ENCODE data around the gene BCLAF3.

BCLAF3 gene

GRCh38 chrX:19956306-19956705, 34.6 kb downstream of the BCLAF3 start:
- Histone ChIP-seq H3K4me2 (ENCODE audit: insufficient read depth, low read length, poor library complexity, severe bottlenecking) (no peak overlapping the region), H4K8ac (ENCODE audit: low read depth, low read length) (no peak overlapping the region), H2AFZ (ENCODE audit: low read length) (no peak overlapping the region), H3K4ac (ENCODE audit: low read length) (no peak overlapping the region), H2BK120ac (ENCODE audit: low read depth, low read length) (no peak overlapping the region), H3K18ac (ENCODE audit: low read length) (no peak overlapping the region), H3K9ac (ENCODE audit: low read depth, low read length, poor library complexity) (no peak overlapping the region), H3K9me3 (replicated peaks in 1 of 2; ENCODE audit: control insufficient read depth in 2 of 2, insufficient read depth in 1 of 2, low read depth in 1 of 2, low read length in 2 of 2) (no peaks in the 10 kb centered on the region), H3K27me3 (ENCODE audit: control insufficient read depth in 3 of 3, insufficient read depth in 3 of 3, low read depth in 1 of 3, low read length in 3 of 3) (no peaks in the 10 kb centered on the region), H3K36me3 (replicated peaks in 1 of 2; ENCODE audit: control insufficient read depth in 2 of 2, insufficient read depth in 2 of 2, low read length in 2 of 2) (peaks cover 0 to 18% of the 10 kb centered on the region in 2 donors), H3K4me3 (ENCODE audit: low read length in 2 of 2) (no peak overlapping the region), H2AK5ac (ENCODE audit: low read depth, low read length) (no peak overlapping the region), H2BK12ac (ENCODE audit: low read length) (no peak overlapping the region), H3K23ac (ENCODE audit: low read depth, low read length, poor library complexity) (no peak overlapping the region), H3K27ac (replicated peaks; ENCODE audit: low read length) (no peak overlapping the region), H2BK15ac (ENCODE audit: low read length) (no peak overlapping the region), H3K14ac (ENCODE audit: low read length) (no peak overlapping the region), H3K4me1 (ENCODE audit: control insufficient read depth in 2 of 2, insufficient read depth in 1 of 2, low read depth in 1 of 2, low read length in 2 of 2) (no peaks in the 10 kb centered on the region), H4K91ac (ENCODE audit: low read depth, low read length, poor library complexity) (no peak overlapping the region), H3K79me1 (ENCODE audit: low read depth, low read length) (no peaks in the 10 kb centered on the region), H2BK5ac (ENCODE audit: low read length) (no peak overlapping the region)
- no peak for DNase-seq (ENCODE audit: low spot score)

GRCh38 chrX:19955306-19955705, 35.6 kb downstream of the BCLAF3 start:
- Histone ChIP-seq H3K4me3 (ENCODE audit: low read length in 2 of 2) (no peak overlapping the region), H3K4me2 (ENCODE audit: insufficient read depth, low read length, poor library complexity, severe bottlenecking) (no peak overlapping the region), H3K4me1 (ENCODE audit: control insufficient read depth in 2 of 2, insufficient read depth in 1 of 2, low read depth in 1 of 2, low read length in 2 of 2) (no peaks in the 10 kb centered on the region)

GRCh38 chrX:19954335-19955096, 36.3 kb downstream of the BCLAF3 start:
- Histone ChIP-seq H4K91ac (ENCODE audit: low read depth, low read length, poor library complexity) (no peak overlapping the region), H3K27me3 (ENCODE audit: control insufficient read depth in 3 of 3, insufficient read depth in 3 of 3, low read depth in 1 of 3, low read length in 3 of 3) (no peaks in the 10 kb centered on the region), H2AK5ac (ENCODE audit: low read depth, low read length) (no peak overlapping the region), H2BK15ac (ENCODE audit: low read length) (no peak overlapping the region), H3K4ac (ENCODE audit: low read length) (no peak overlapping the region), H2AFZ (ENCODE audit: low read length) (no peak overlapping the region), H3K4me2 (ENCODE audit: insufficient read depth, low read length, poor library complexity, severe bottlenecking) (no peak overlapping the region), H2BK120ac (ENCODE audit: low read depth, low read length) (no peak overlapping the region), H3K36me3 (replicated peaks in 1 of 2; ENCODE audit: control insufficient read depth in 2 of 2, insufficient read depth in 2 of 2, low read length in 2 of 2) (peaks cover 0 to 21% of the 10 kb centered on the region in 2 donors), H3K79me1 (ENCODE audit: low read depth, low read length) (no peaks in the 10 kb centered on the region), H3K14ac (ENCODE audit: low read length) (no peak overlapping the region), H3K27ac (replicated peaks; ENCODE audit: low read length) (no peak overlapping the region), H3K23ac (ENCODE audit: low read depth, low read length, poor library complexity) (no peak overlapping the region), H3K18ac (ENCODE audit: low read length) (no peak overlapping the region), H4K8ac (ENCODE audit: low read depth, low read length) (no peak overlapping the region), H3K9me3 (replicated peaks in 1 of 2; ENCODE audit: control insufficient read depth in 2 of 2, insufficient read depth in 1 of 2, low read depth in 1 of 2, low read length in 2 of 2) (no peaks in the 10 kb centered on the region), H3K4me3 (ENCODE audit: low read length in 2 of 2) (no peak overlapping the region), H3K9ac (ENCODE audit: low read depth, low read length, poor library complexity) (no peak overlapping the region), H2BK12ac (ENCODE audit: low read length) (no peak overlapping the region), H2BK5ac (ENCODE audit: low read length) (no peak overlapping the region), H3K4me1 (ENCODE audit: control insufficient read depth in 2 of 2, insufficient read depth in 1 of 2, low read depth in 1 of 2, low read length in 2 of 2) (no peaks in the 10 kb centered on the region)
- no peak for DNase-seq (ENCODE audit: low spot score)
- no CpG with 5 or more reads among the region's 2 CpGs for WGBS, 2 donors (ENCODE audit: extremely low coverage in 2 of 2, insufficient read length in 2 of 2, insufficient replicate concordance in 1 of 2)

More at GRCh38 chrX:19955306-19955705, 35.6 kb downstream of the BCLAF3 start:
- Histone ChIP-seq H3K18ac (ENCODE audit: low read length) (no peak overlapping the region), H2AK5ac (ENCODE audit: low read depth, low read length) (no peak overlapping the region), H3K27ac (replicated peaks; ENCODE audit: low read length) (no peak overlapping the region), H4K8ac (ENCODE audit: low read depth, low read length) (no peak overlapping the region), H2BK120ac (ENCODE audit: low read depth, low read length) (no peak overlapping the region), H2BK15ac (ENCODE audit: low read length) (no peak overlapping the region), H2AFZ (ENCODE audit: low read length) (no peak overlapping the region), H3K9me3 (replicated peaks in 1 of 2; ENCODE audit: control insufficient read depth in 2 of 2, insufficient read depth in 1 of 2, low read depth in 1 of 2, low read length in 2 of 2) (no peaks in the 10 kb centered on the region), H3K27me3 (ENCODE audit: control insufficient read depth in 3 of 3, insufficient read depth in 3 of 3, low read depth in 1 of 3, low read length in 3 of 3) (no peaks in the 10 kb centered on the region), H2BK5ac (ENCODE audit: low read length) (no peak overlapping the region), H3K79me1 (ENCODE audit: low read depth, low read length) (no peaks in the 10 kb centered on the region), H3K23ac (ENCODE audit: low read depth, low read length, poor library complexity) (no peak overlapping the region), H3K36me3 (replicated peaks in 1 of 2; ENCODE audit: control insufficient read depth in 2 of 2, insufficient read depth in 2 of 2, low read length in 2 of 2) (peaks cover 0 to 15% of the 10 kb centered on the region in 2 donors), H3K9ac (ENCODE audit: low read depth, low read length, poor library complexity) (no peak overlapping the region), H2BK12ac (ENCODE audit: low read length) (no peak overlapping the region), H3K4ac (ENCODE audit: low read length) (no peak overlapping the region), H4K91ac (ENCODE audit: low read depth, low read length, poor library complexity) (no peak overlapping the region), H3K14ac (ENCODE audit: low read length) (no peak overlapping the region)
- WGBS, 2 donors (ENCODE audit: extremely low coverage in 2 of 2, insufficient read length in 2 of 2, insufficient replicate concordance in 1 of 2): no CpG with 5 or more reads among the region's 2 CpGs
- DNase-seq (ENCODE audit: low spot score): no peak

- no peaks in the 10 kb centered on the region for H3K9me3 ChIP-seq (replicated peaks in 1 of 2; ENCODE audit: control insufficient read depth in 2 of 2, insufficient read depth in 1 of 2, low read depth in 1 of 2, low read length in 2 of 2)
- no peak overlapping the region for H3K9ac ChIP-seq (ENCODE audit: low read depth, low read length, poor library complexity)
- no peak overlapping the region for H2BK120ac ChIP-seq (ENCODE audit: low read depth, low read length)
- no peak overlapping the region for H4K8ac ChIP-seq (ENCODE audit: low read depth, low read length)
- H3K4me2 ChIP-seq (ENCODE audit: insufficient read depth, low read length, poor library complexity, severe bottlenecking): no peak overlapping the region
- no peak overlapping the region for H3K14ac ChIP-seq (ENCODE audit: low read length)
- no peak overlapping the region for H2AK5ac ChIP-seq (ENCODE audit: low read depth, low read length)
- no peak for DNase-seq (ENCODE audit: low spot score)
- no peaks in the 10 kb centered on the region for H3K4me1 ChIP-seq (ENCODE audit: control insufficient read depth in 2 of 2, insufficient read depth in 1 of 2, low read depth in 1 of 2, low read length in 2 of 2)
- no peak overlapping the region for H2BK15ac ChIP-seq (ENCODE audit: low read length)
- H2BK12ac ChIP-seq (ENCODE audit: low read length): no peak overlapping the region
- H3K4ac ChIP-seq (ENCODE audit: low read length): no peak overlapping the region
- WGBS, 2 donors (ENCODE audit: extremely low coverage in 2 of 2, insufficient read length in 2 of 2, insufficient replicate concordance in 1 of 2): no CpG with 5 or more reads among the region's 3 CpGs
- no peak overlapping the region for H2AFZ ChIP-seq (ENCODE audit: low read length)
- H2BK5ac ChIP-seq (ENCODE audit: low read length): no peak overlapping the region
- H4K91ac ChIP-seq (ENCODE audit: low read depth, low read length, poor library complexity): no peak overlapping the region
- no peaks in the 10 kb centered on the region for H3K27me3 ChIP-seq (ENCODE audit: control insufficient read depth in 3 of 3, insufficient read depth in 3 of 3, low read depth in 1 of 3, low read length in 3 of 3)
- H3K4me3 ChIP-seq (ENCODE audit: low read length in 2 of 2): no peak overlapping the region
- no peak overlapping the region for H3K18ac ChIP-seq (ENCODE audit: low read length)
- H3K79me1 ChIP-seq (ENCODE audit: low read depth, low read length): no peaks in the 10 kb centered on the region
- no peak overlapping the region for H3K27ac ChIP-seq (replicated peaks; ENCODE audit: low read length)
- peaks cover 0 to 28% of the 10 kb centered on the region in 2 donors for H3K36me3 ChIP-seq (replicated peaks in 1 of 2; ENCODE audit: control insufficient read depth in 2 of 2, insufficient read depth in 2 of 2, low read length in 2 of 2)
- no peak overlapping the region for H3K23ac ChIP-seq (ENCODE audit: low read depth, low read length, poor library complexity)
Observed at GRCh38 chrX:19953145-19953544, 37.7 kb downstream of the BCLAF3 start.

Measured in neuronal stem cell (in vitro differentiated cells).